Liver (tissue), 9 donors: ENCODE results near the gene SRRM2. TPM values are rescaled to one million over a fixed set of nuclear protein-coding genes. Genes with fewer than 3 reads are reported as not detected.

ENCODE experiments used
- DNase-seq: peaks from one replicate; pipeline ENCODE4 v3.0.0-alpha.2; 2017; ENCODE audit warnings: low spot score
- H3K27ac ChIP-seq, 2 donors: one replicate each; pipeline ENCODE4 v1.7.0; 2013; ENCODE audit warnings: inconsistent platforms in 2 of 2, low read length in 2 of 2, control low read depth in 1 of 2, low read depth in 1 of 2, mild to moderate bottlenecking in 1 of 2
- H3K27me3 ChIP-seq, 4 donors: one replicate each; pipeline versions ENCODE4 v1.6.1 to v1.7.0; 2013; ENCODE audit warnings: low read length in 3 of 4, inconsistent platforms in 1 of 4, mild to moderate bottlenecking in 1 of 4, moderate library complexity in 1 of 4; ENCODE audit not compliant: control insufficient read depth in 4 of 4, insufficient read depth in 4 of 4
- H3K36me3 ChIP-seq, 4 donors: one replicate each; pipeline versions ENCODE4 v1.6.1 to v1.7.0; 2013; ENCODE audit warnings: low read length in 3 of 4, mild to moderate bottlenecking in 3 of 4, low read depth in 1 of 4, moderate library complexity in 1 of 4; ENCODE audit not compliant: control insufficient read depth in 4 of 4, insufficient read depth in 3 of 4
- H3K4me1 ChIP-seq, 4 donors: one replicate each; pipeline versions ENCODE4 v1.6.1 to v1.7.0; 2013; ENCODE audit warnings: low read length in 3 of 4, mild to moderate bottlenecking in 3 of 4, moderate library complexity in 1 of 4; ENCODE audit not compliant: control insufficient read depth in 4 of 4, insufficient read depth in 4 of 4
- H3K4me3 ChIP-seq, 3 donors: one replicate each; pipeline versions ENCODE4 v1.6.1 to v1.7.0; 2013; ENCODE audit warnings: low read length in 3 of 3, control low read depth in 1 of 3, low read depth in 1 of 3, mild to moderate bottlenecking in 1 of 3
- H3K9ac ChIP-seq, 2 donors: one replicate each; pipeline ENCODE4 v1.7.0; 2013; ENCODE audit warnings: low read length in 2 of 2, mild to moderate bottlenecking in 2 of 2, moderate library complexity in 2 of 2, control low read depth in 1 of 2, low read depth in 1 of 2
- H3K9me3 ChIP-seq, 4 donors: one replicate each; pipeline versions ENCODE4 v1.6.1 to v1.7.0; 2013; ENCODE audit warnings: low read length in 3 of 4; ENCODE audit not compliant: control insufficient read depth in 4 of 4
- CTCF ChIP-seq: fragments of 150-350 bp; IDR thresholded peaks from 2 replicates; pipeline ENCODE4 v1.5.1; 2017; ENCODE audit warnings: improper control_type of control experiment, low read depth, low read length; ENCODE audit not compliant: missing input control
- EGR1 ChIP-seq, 2 donors: IDR thresholded peaks; 2 replicates each; pipeline ENCODE4 v1.6.1; 2016 to 2018; ENCODE audit warnings: antibody characterized with exemption in 2 of 2, low read depth in 2 of 2
- FOXA1 ChIP-seq: IDR thresholded peaks from 2 replicates; pipeline ENCODE4 v1.6.1; 2016; ENCODE audit warnings: antibody characterized with exemption
- FOXA2 ChIP-seq: IDR thresholded peaks from 2 replicates; pipeline ENCODE4 v1.6.1; 2016; ENCODE audit warnings: antibody characterized with exemption
- GABPA ChIP-seq, 2 donors: IDR thresholded peaks in 1 of 2; conservative IDR thresholded peaks in 1 of 2; 2 replicates each; pipeline ENCODE4 v1.6.1; 2016; ENCODE audit warnings: antibody characterized with exemption in 2 of 2, mild to moderate bottlenecking in 1 of 2, moderate library complexity in 1 of 2
- HNF4A ChIP-seq, 2 donors: conservative IDR thresholded peaks; 2 replicates each; pipeline ENCODE4 v1.6.1; 2016; ENCODE audit warnings: antibody characterized with exemption in 2 of 2, mild to moderate bottlenecking in 2 of 2
- HNF4G ChIP-seq: IDR thresholded peaks from 2 replicates; pipeline ENCODE4 v1.6.1; 2016; ENCODE audit warnings: antibody characterized with exemption
- JUND ChIP-seq, 2 donors: IDR thresholded peaks; 2 replicates each; pipeline ENCODE4 v1.6.1; 2016; ENCODE audit warnings: antibody characterized with exemption in 2 of 2
- NR2F2 ChIP-seq: IDR thresholded peaks from 2 replicates; pipeline ENCODE4 v1.6.1; 2016; ENCODE audit warnings: antibody characterized with exemption
- RAD21 ChIP-seq, 2 donors: IDR thresholded peaks; 2 replicates each; pipeline ENCODE4 v1.6.1; 2016; ENCODE audit warnings: antibody characterized with exemption in 2 of 2, mild to moderate bottlenecking in 2 of 2
- RXRA ChIP-seq, 2 donors: IDR thresholded peaks; 2 replicates each; pipeline ENCODE4 v1.6.1; 2017 to 2018; ENCODE audit warnings: antibody characterized with exemption in 2 of 2, mild to moderate bottlenecking in 1 of 2
- SP1 ChIP-seq: IDR thresholded peaks from 2 replicates; pipeline ENCODE4 v1.6.1; 2018; ENCODE audit warnings: antibody characterized with exemption, mild to moderate bottlenecking
- TAF1 ChIP-seq: conservative IDR thresholded peaks from 2 replicates; pipeline ENCODE4 v1.6.1; 2016; ENCODE audit warnings: antibody characterized with exemption, mild to moderate bottlenecking
- YY1 ChIP-seq: IDR thresholded peaks from 2 replicates; pipeline ENCODE4 v1.6.1; 2016; ENCODE audit warnings: antibody characterized with exemption, mild to moderate bottlenecking
- ZBTB33 ChIP-seq: IDR thresholded peaks from 2 replicates; pipeline ENCODE4 v1.6.1; 2016; ENCODE audit warnings: antibody characterized with exemption
- WGBS: extraction: QIAGEN DNeasy Blood & Tissue Kit; methylation state at CpG from one replicate; pipeline ENCODE4 v1.1.7; 2013; 5-methylcytosine and 5-hydroxymethylcytosine counted together
- polyA plus RNA-seq, 2 donors: library from polyadenylated mRNA; stranded (reverse) in 1 of 2; unstranded in 1 of 2; fragments of 200-250 nt in 1 of 2; fragments of >200 nt in 1 of 2; fragmentation: Nextera tagmentation in 1 of 2; extraction: Ambion mirVana in 1 of 2; gene quantifications; one replicate each; pipeline versions ENCODE4 v1.2.1 to v1.2.3, GENCODE V29; 2013 to 2015
- total RNA-seq, 2 donors: library from RNA; depleted of rRNA; stranded (reverse); fragments of >200 nt; gene quantifications; one replicate each; pipeline ENCODE4 v1.2.3, GENCODE V29; 2014
- TF ChIP-seq, protein P1 (sequence below): IDR thresholded peaks from 2 replicates; pipeline ENCODE4 v1.6.1; 2016; ENCODE audit warnings: antibody characterized with exemption, mild to moderate bottlenecking
- TF ChIP-seq, protein P2 (sequence below): IDR thresholded peaks from 2 replicates; pipeline ENCODE4 v1.6.1; 2016; ENCODE audit warnings: antibody characterized with exemption
- donor health status: healthy.
- donor health status: healthy.
- donor health status: healthy.
- donor health status: healthy.
- donor health status: healthy.

The SRRM2 gene
- total and polyA plus RNA-seq, 4 donors: 84.8 to 199 (median 133) TPM

DNA sequence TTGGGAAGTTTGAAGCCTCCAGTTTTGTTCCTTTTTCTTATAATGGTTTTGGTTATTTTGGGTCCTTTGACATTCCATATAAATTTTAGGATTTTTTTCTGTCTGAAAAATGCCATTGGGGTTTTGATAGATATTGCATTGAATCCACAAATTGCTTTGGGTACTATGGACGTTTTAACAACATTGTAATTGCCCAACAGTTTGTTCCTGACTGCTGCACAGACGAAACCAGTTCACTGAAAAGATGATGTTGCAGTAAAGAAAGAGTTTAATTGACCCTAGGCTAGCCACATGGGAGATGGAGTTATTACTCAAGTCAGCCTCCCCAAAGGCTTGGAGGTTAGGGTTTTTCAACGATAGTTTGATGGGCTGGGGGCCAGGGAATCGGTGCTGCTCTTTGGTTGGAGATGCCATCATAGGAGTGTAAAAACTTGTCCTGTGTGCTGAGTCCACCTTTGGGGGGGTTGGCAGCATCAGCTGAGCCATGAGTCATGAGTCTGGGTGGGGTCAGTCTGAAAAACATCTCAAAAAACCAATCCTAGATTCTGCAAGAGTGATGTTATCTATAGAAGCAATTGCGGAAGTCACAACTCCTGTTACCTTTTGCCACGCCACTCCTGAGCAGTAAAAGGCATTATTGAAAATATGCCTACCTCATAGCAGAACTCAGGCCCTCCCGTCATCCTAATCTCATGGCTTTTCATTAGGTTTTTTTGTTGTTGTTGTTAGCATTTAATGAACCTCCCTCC is 43.1 kb downstream of the SRRM2 start:
- Histone ChIP-seq H3K27me3 (peaks cover 0 to 4% (median 2%) of the 10 kb centered on the region in 4 donors), H3K4me1 (no peaks in the 10 kb centered on the region), H3K27ac (no peak overlapping the region), H3K36me3 (no peaks in the 10 kb centered on the region), H3K4me3 (no peak overlapping the region), H3K9ac (no peak overlapping the region), H3K9me3 (no peaks in the 10 kb centered on the region)
- WGBS: 62% methylated on average over 7 of the region's 7 CpGs
- DNase-seq: no peak
- TF ChIP-seq SP1 (no peak), TAF1 (no peak), GABPA (IDR thresholded peaks at IDR 0.05 in 1 of 2, conservative IDR thresholded peaks at IDR 0.05 in 1 of 2) (no peak), CTCF (no peak), RXRA (IDR thresholded peaks at IDR 0.05) (no peak), HNF4G (no peak), JUND (IDR thresholded peaks at IDR 0.05) (no peak), RAD21 (IDR thresholded peaks at IDR 0.05) (no peak), EGR1 (IDR thresholded peaks at IDR 0.05; ENCODE audit: low read depth in 2 of 2) (no peak), ZBTB33 (no peak), FOXA2 (no peak), YY1 (no peak), HNF4A (conservative IDR thresholded peaks at IDR 0.05) (no peak), FOXA1 (no peak), NR2F2 (no peak)
- TF ChIP-seq, protein P1, sequence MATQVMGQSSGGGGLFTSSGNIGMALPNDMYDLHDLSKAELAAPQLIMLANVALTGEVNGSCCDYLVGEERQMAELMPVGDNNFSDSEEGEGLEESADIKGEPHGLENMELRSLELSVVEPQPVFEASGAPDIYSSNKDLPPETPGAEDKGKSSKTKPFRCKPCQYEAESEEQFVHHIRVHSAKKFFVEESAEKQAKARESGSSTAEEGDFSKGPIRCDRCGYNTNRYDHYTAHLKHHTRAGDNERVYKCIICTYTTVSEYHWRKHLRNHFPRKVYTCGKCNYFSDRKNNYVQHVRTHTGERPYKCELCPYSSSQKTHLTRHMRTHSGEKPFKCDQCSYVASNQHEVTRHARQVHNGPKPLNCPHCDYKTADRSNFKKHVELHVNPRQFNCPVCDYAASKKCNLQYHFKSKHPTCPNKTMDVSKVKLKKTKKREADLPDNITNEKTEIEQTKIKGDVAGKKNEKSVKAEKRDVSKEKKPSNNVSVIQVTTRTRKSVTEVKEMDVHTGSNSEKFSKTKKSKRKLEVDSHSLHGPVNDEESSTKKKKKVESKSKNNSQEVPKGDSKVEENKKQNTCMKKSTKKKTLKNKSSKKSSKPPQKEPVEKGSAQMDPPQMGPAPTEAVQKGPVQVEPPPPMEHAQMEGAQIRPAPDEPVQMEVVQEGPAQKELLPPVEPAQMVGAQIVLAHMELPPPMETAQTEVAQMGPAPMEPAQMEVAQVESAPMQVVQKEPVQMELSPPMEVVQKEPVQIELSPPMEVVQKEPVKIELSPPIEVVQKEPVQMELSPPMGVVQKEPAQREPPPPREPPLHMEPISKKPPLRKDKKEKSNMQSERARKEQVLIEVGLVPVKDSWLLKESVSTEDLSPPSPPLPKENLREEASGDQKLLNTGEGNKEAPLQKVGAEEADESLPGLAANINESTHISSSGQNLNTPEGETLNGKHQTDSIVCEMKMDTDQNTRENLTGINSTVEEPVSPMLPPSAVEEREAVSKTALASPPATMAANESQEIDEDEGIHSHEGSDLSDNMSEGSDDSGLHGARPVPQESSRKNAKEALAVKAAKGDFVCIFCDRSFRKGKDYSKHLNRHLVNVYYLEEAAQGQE: no peak
- TF ChIP-seq, protein P2, sequence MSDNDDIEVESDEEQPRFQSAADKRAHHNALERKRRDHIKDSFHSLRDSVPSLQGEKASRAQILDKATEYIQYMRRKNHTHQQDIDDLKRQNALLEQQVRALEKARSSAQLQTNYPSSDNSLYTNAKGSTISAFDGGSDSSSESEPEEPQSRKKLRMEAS: no peak
